Measurements from ENCODE around the gene ISM1.

The ISM1 gene

DNA sequence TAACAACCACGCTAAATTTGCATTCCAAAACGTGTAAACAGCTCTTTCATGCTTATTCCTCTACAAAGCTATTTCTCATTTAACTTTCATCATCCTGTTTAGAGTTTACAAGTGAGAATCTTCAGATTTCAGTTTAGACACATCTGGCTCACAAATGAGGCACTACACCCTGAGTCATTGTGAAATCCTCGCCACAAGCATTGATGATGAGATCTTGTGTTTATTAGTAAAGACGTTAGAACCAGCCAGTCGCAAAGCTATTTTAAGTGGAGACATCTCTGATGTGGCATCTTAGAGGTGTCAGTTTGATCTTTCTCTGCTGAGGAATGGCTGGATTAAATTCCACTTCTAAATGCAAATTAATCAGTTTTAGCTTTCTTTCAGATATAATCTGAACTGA is 8.3 kb upstream of the ISM1 start:
- TF ChIP-seq, protein P1, sequence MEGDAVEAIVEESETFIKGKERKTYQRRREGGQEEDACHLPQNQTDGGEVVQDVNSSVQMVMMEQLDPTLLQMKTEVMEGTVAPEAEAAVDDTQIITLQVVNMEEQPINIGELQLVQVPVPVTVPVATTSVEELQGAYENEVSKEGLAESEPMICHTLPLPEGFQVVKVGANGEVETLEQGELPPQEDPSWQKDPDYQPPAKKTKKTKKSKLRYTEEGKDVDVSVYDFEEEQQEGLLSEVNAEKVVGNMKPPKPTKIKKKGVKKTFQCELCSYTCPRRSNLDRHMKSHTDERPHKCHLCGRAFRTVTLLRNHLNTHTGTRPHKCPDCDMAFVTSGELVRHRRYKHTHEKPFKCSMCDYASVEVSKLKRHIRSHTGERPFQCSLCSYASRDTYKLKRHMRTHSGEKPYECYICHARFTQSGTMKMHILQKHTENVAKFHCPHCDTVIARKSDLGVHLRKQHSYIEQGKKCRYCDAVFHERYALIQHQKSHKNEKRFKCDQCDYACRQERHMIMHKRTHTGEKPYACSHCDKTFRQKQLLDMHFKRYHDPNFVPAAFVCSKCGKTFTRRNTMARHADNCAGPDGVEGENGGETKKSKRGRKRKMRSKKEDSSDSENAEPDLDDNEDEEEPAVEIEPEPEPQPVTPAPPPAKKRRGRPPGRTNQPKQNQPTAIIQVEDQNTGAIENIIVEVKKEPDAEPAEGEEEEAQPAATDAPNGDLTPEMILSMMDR (IDR thresholded peaks at IDR 0.05; ENCODE audit: low read depth, low read length): no peak

DNA sequence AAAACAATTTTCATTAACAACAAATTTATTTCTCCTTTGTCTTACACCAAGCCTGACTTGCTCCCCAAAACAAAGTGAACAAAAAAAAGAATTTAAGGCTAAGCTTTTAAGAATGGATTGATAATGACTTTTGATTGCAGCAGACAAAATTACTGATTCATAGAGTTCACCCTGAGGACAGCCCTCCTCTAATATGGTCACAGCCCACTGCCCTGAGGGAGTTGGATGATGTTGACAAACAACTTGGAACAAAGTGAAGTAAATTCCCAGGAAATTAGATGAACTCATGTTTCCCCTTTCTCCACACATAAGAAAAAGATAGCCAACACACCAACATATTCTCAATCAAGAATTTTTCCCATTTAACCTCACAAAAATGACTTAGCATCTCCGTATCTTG is 7.7 kb upstream of the ISM1 start:
- no peak overlapping the region for H3K4me3 ChIP-seq (ENCODE audit: low read depth, low read length)
- TF ChIP-seq, protein P1 (IDR thresholded peaks at IDR 0.05; ENCODE audit: low read depth, low read length): no peak

More for the DNA sequence above, 8.3 kb upstream of the ISM1 start:
- no peak overlapping the region for H3K4me3 ChIP-seq (ENCODE audit: low read depth, low read length)

DNA sequence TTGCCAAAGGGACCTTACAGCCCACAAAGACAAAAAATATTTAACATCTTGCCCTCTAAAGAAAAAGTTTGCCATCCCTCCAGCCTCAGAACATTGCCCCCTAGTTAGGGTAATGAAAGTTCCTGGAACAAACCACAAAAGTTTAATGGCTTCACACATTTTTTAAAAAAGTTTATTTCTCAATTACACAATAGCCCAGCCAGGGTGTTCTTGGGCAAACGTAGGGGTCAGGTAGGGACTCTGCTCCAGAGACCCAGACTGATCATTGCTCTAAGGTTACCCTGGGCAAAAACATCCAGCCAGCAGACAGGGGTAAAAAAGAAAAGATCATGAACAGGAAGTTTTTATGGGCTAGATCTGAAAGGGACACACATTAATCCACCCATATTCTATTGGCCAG is 4.5 kb upstream of the ISM1 start:
- TF ChIP-seq, protein P1 (IDR thresholded peaks at IDR 0.05; ENCODE audit: low read depth, low read length): no peak
- H3K4me3 ChIP-seq (ENCODE audit: low read depth, low read length): no peak overlapping the region

DNA sequence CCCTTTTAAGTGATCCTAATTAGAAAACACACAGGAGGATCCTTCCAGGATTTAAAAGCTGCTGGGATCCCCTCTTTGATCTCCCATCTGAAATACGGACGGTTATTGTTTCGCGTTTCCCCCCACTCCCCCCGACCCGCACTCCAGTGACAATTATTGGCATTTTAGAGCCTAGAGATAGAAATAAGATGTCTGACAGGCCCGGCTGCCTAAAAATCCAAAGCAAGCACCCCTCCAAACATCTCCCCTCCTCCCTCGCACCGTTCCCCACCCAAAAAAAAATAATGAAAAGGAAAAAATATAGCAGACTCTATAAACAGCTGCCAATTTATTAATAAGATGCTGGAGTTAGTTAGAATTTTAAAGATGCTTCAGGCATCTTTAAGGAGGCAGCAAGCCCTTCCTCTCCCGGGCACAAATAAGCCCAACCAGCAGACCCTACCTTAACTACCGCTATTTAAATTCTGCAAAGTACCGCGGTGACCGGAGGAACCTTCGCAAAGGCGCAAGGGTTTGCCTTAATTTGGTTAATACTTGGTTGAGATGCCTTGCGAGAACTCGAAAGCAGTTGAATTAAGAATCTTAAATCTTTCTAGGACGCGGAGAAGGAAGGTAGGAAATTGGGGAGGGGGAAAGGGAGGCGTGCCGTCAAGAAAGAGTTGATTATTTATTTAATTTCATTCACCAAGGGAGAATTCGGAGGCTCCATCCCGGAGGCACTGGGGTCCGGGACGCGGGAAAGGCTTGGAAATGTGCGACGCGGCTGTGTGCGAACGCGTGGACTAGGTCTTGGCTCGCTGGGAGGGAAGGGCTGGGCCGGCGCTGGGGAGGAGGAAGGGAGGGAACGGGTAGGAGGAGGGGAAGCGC is 1.5 kb upstream of the ISM1 start:
- TF ChIP-seq, protein P1 (IDR thresholded peaks at IDR 0.05; ENCODE audit: low read depth, low read length): no peak
- no peak overlapping the region for H3K4me3 ChIP-seq (ENCODE audit: low read depth, low read length)

DNA sequence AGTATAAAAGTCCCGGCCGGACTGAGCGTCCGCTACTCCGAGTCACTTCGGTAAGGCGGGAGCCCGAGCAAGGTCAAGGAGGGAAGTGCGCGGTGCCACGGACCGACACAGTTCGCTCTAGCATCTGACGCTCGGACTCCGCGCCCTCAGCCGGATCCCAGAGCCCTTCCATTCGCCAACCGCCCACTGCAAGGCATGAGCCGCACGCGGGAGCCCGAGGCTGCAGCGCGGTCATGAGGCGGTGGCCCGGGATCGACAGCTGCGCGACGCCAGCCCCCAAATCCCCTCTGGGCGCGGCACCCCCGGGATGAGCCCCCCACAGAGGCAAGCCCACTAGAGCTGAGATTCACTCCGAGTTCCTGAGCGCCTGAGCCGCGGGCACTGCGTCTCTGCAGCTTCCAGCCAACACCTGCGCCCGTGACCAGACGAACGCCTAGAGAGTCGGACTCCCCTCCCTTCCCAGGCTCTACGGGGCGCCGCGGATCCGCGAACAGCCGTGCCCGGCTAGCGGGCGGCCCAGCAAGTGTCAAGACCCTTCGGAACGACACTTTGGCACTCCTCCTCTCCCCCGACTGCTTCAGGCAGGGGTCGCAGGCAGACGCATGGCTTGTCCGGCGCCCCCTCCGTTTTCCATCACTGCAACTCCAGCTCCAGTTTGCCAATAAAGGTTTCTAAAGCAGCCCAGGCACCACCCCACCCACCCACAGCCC is 725 bp upstream of the ISM1 start:
- TF ChIP-seq, protein P1 (IDR thresholded peaks at IDR 0.05; ENCODE audit: low read depth, low read length): no peak
- H3K4me3 ChIP-seq (ENCODE audit: low read depth, low read length): peak overlapping the region; percentile 38; the same call in 1 of the 2 replicates

DNA sequence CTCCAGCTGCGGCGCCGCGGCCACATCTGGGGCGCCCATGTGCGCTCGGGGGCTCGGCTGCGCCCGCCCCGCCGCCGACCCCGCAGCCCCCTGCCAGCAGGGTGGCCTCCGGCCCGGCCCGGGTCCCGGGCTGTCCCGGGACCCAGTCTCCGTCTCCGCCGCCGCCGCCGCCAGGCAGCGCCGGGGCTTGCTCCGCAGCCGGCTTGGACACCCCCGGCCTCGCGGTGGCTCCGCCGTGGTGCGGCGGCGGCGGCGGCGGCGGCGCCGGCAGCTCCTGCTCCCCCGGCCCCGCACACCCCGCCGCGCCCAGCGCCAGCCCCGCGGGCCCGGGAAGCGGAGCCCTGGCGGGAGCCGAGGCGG is 219 bp downstream of the ISM1 start:
- H3K4me3 ChIP-seq (ENCODE audit: low read depth, low read length): peak overlapping the region; percentile 38

More for the DNA sequence above, 219 bp downstream of the ISM1 start:
- TF ChIP-seq, protein P1 (IDR thresholded peaks at IDR 0.05; ENCODE audit: low read depth, low read length): no peak

Measured in WI38 (cell line).